ENCODE measurements around the gene USF1. TPM values are rescaled to one million over a fixed set of nuclear protein-coding genes. Genes with fewer than 3 reads are reported as not detected.
"Not testable (repeated sequence)": the region's sequence is repeated elsewhere in the genome, so short reads cannot be mapped to it uniquely, and the experiment has no call there.

USF1 gene
- total RNA-seq, 1 donor from 2014 or later = 53.2 TPM

DNA sequence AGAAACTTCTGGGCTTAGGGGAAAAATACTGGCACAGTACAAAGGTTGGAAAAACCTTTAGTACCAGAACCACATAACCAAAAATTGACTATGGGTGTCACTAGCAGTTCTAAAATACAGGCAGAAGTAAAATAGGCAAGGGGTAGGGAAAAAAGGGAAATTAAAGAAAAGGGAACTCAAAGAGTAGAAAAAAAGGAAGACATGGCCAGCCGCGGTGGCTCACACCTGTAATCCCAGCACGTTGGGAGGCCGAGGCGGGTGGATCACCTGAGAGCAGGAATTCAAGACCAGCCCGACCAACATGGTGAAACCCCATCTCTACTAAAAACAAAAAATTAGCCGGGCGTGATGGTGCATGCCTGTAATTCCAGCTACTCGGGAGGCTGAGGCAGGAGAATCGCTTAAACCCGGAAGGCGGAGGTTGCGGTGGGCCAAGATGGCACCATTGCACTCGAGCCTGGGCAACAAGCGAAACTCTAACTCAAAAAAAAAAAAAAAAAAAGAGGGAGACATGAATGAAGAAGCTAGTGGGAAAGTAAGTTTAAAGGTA lies 26.6 kb downstream of the USF1 start:
- Mint-ChIP-seq H3K4me1 (ENCODE audit: low read depth) (peaks cover 38% of the 10 kb centered on the region), H3K4me3 (ENCODE audit: low read depth) (peak overlapping the region; percentile 91)
- H3K9me3 Mint-ChIP-seq; H3K36me3 Mint-ChIP-seq (ENCODE audit: low read depth); H3K27me3 Mint-ChIP-seq (ENCODE audit: low read depth); intact Hi-C loops (cut with micrococcal nuclease); DNase-seq (ENCODE audit: low spot score); H3K27ac Mint-ChIP-seq: not testable (repeated sequence)

DNA sequence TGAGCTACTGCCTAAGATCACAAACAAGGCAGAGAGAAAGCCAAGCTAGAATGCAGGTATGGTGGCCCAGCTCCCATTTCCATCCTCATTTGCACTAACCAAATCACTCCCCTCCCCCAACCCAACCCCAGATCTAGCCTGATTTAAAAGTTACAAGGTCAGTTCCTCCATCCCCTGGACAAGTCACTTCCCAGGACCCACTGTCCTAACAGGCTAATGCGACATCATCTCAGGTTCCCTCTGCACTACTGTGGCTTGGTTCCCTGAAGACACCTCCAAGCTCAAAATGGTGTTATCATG lies 27.2 kb downstream of the USF1 start:
- Mint-ChIP-seq H3K9me3 (no peaks in the 10 kb centered on the region), H3K4me3 (ENCODE audit: low read depth) (no peak overlapping the region), H3K27me3 (ENCODE audit: low read depth) (no peaks in the 10 kb centered on the region), H3K36me3 (ENCODE audit: low read depth) (no peaks in the 10 kb centered on the region), H3K27ac (no peak overlapping the region), H3K4me1 (ENCODE audit: low read depth) (peaks cover 43% of the 10 kb centered on the region)
- no peak for DNase-seq (ENCODE audit: low spot score)
- intact Hi-C loops (cut with micrococcal nuclease) = no loop called here

DNA sequence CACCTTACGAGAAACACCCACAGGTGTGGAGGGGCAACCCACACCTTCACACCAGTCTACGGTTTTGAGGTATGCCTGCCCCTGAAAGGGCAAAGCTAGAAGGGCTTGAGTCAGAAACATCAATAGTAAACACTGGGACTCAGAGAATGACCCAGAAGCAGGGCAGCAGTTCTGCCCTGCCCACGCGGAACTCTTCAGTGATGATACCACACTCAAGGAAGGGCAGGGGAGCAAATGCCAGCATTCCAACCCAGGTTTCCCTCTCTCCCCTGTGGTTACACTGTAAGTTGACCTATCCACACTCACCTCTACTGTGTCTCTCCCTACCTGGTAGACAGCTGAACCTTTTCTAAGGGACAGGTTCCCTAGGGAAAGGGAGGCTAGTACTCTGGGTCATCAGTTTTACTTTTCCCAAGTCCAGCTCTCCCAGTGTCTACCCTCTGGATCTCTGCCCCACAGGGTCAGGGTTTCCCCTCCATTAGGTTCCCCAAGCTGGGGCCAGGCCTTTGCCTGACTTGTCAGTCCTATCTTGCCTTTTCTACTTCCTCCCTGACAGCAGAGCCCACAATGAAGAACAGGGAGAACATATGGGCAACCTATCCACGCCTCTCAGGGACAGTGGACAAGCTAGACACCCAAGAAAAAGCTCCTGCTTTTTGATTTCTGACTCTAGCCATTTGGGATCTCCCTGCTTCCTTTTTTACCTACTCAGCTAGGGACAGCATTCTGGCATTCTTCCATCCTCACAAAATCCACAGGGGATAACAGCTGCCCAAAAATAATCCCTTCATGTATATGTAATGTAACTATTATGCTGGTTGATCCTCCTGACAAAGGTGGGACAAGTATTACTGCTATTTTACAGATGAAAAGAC lies 27.8 kb downstream of the USF1 start:
- no peak overlapping the region for H3K4me3 Mint-ChIP-seq (ENCODE audit: low read depth)
- no peak for DNase-seq (ENCODE audit: low spot score)
- H3K27ac Mint-ChIP-seq = no peak overlapping the region
- intact Hi-C loops (cut with micrococcal nuclease) = no loop called here
- no peaks in the 10 kb centered on the region for H3K9me3 Mint-ChIP-seq
- no peaks in the 10 kb centered on the region for H3K36me3 Mint-ChIP-seq (ENCODE audit: low read depth)
- no peaks in the 10 kb centered on the region for H3K27me3 Mint-ChIP-seq (ENCODE audit: low read depth)
- H3K4me1 Mint-ChIP-seq (ENCODE audit: low read depth) = peaks cover 48% of the 10 kb centered on the region

DNA sequence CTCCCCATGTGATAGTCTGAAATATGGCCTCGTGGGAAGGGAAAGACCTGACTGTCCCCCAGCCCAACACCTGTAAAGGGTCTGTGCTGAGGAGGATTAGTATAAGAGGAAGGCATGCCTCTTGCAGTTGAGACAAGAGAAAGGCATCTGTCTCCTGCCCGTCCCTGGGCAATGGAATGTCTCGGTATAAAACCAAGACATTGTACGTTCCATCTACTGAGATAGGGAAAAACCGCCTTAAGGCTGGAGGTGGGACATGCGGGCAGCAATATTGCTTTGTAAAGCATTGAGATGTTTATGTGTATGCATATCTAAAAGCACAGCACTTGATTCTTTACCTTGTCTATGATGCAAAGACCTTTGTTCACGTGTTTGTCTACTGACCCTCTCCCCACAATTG lies 28.6 kb downstream of the USF1 start:
- H3K27ac Mint-ChIP-seq; H3K36me3 Mint-ChIP-seq (ENCODE audit: low read depth); H3K4me3 Mint-ChIP-seq (ENCODE audit: low read depth); H3K9me3 Mint-ChIP-seq; DNase-seq (ENCODE audit: low spot score); intact Hi-C loops (cut with micrococcal nuclease); H3K27me3 Mint-ChIP-seq (ENCODE audit: low read depth): not testable (repeated sequence)
- peaks cover 49% of the 10 kb centered on the region for H3K4me1 Mint-ChIP-seq (ENCODE audit: low read depth)

DNA sequence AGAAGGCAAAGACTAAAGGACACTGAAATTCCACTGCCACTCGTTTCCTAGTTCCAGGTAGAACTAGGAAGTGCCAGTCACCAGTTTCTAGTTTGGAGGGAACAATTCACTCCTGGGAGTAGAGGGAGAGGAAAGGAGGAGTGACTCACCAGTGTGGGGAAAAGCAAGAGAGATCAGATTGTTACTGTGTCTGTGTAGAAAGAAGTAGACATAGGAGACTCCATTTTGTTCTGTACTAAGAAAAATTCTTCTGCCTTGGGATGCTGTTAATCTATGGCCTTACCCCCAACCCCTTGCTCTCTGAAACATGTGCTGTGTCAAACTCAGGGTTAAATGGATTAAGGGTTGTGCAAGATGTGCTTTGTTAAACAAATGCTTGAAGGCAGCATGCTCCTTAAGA lies 29.1 kb downstream of the USF1 start:
- H3K4me1 Mint-ChIP-seq (ENCODE audit: low read depth) = peaks cover 51% of the 10 kb centered on the region

DNA sequence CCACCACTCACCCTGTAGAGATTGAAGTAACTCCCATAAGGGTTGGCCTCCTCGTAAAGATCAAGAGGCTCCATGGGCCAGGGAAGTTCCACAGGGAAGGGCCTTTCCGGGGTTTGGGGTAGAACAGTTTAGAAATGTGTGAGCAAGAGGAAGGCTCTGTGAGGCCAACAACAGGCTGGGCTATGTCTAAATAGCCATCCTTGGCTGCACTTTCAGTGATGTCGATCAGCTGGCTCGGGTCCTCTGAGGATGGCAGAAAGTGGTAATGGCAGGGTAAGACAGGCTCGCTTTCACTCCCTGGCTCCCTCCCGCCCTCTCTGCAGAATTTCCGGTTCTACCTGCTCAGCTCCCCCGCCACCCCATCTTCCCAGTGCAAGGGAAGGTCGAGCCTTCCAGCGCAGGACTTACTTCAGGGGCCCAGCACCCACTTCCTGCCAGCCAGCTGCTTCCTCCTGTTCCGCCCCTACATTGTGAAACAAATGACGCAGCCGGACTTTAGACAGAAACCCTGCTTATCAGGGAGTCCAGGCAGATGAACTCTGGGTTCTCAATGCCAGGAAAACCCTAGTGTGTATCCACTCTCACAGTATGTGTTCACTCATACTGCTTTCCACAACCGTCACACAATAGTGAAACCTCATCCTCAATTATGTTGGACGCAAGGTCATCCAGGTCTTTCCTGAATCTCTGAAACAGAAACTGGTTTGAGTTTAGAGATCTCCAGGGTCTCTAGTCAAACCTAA lies 32.1 kb downstream of the USF1 start:
- peak; percentile 62 for DNase-seq (ENCODE audit: low spot score)
- peak overlapping the region; percentile 96 for H3K27ac Mint-ChIP-seq
- no peaks in the 10 kb centered on the region for H3K36me3 Mint-ChIP-seq (ENCODE audit: low read depth)

More for the DNA sequence above, 29.1 kb downstream of the USF1 start:
- H3K9me3 Mint-ChIP-seq; intact Hi-C loops (cut with micrococcal nuclease); H3K4me3 Mint-ChIP-seq (ENCODE audit: low read depth); H3K36me3 Mint-ChIP-seq (ENCODE audit: low read depth); H3K27ac Mint-ChIP-seq; DNase-seq (ENCODE audit: low spot score); H3K27me3 Mint-ChIP-seq (ENCODE audit: low read depth): not testable (repeated sequence)

DNA sequence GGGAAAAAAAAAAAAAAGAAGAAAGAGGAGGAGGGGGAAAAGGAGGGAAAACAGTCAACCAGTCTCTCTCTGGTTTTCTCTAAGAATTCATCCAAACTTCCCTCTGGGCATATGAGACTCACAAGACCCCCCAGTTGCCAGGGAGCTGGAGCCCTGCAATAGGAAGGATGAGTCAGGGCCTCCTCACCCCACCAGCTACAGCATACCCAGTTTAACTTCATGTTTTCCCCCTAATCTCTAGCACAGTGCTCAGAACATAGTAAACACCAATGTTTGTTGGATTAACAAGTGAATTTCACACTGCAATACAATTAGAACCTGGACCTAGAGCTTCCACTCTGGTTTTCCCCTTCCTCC lies 32.7 kb downstream of the USF1 start:
- Mint-ChIP-seq H3K4me1 (ENCODE audit: low read depth) (peaks cover 35% of the 10 kb centered on the region), H3K27me3 (ENCODE audit: low read depth) (no peaks in the 10 kb centered on the region), H3K4me3 (ENCODE audit: low read depth) (peak overlapping the region; percentile 74), H3K27ac (peak overlapping the region; percentile 96), H3K36me3 (ENCODE audit: low read depth) (no peaks in the 10 kb centered on the region), H3K9me3 (no peaks in the 10 kb centered on the region)
- no peak for DNase-seq (ENCODE audit: low spot score)
- intact Hi-C loops (cut with micrococcal nuclease) = loop anchor here (1.0 to 5.0 kb wide), 5 partner anchors 8 to 119 kb away; partner anchors contain the start of genes DEDD, F11R, NIT1 and PFDN2

More for the DNA sequence above, 32.1 kb downstream of the USF1 start:
- Mint-ChIP-seq H3K9me3 (no peaks in the 10 kb centered on the region), H3K27me3 (ENCODE audit: low read depth) (no peaks in the 10 kb centered on the region), H3K4me3 (ENCODE audit: low read depth) (peak overlapping the region; percentile 74), H3K4me1 (ENCODE audit: low read depth) (peaks cover 37% of the 10 kb centered on the region)
- intact Hi-C loops (cut with micrococcal nuclease) = loop anchor here (1.0 to 5.0 kb wide), 5 partner anchors 8 to 119 kb away; partner anchors contain the start of genes DEDD, F11R, NIT1 and PFDN2

DNA sequence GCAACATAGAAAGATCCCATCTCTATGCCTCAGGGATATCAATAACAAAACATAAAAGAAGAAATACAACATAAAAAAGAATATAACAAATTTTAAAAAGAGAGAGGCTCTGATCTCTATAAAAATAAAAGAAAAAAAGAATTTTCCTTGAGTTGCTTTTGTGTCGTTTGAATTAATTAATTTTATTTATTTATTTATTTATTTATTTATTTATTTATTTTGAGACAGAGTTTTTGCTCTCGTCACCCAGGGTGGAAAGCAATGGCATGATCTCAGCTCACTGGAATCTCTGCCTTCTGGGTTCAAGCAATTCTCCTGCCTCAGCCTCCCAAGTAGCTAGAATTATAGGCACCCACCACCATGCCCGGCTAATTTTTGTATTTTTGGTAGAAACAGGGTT lies 33.4 kb downstream of the USF1 start:
- no peak overlapping the region for H3K4me3 Mint-ChIP-seq (ENCODE audit: low read depth)
- H3K27me3 Mint-ChIP-seq (ENCODE audit: low read depth) = no peaks in the 10 kb centered on the region
- no peak overlapping the region for H3K27ac Mint-ChIP-seq
- no peaks in the 10 kb centered on the region for H3K36me3 Mint-ChIP-seq (ENCODE audit: low read depth)
- peaks cover 35% of the 10 kb centered on the region for H3K4me1 Mint-ChIP-seq (ENCODE audit: low read depth)
- no peak for DNase-seq (ENCODE audit: low spot score)
- no peaks in the 10 kb centered on the region for H3K9me3 Mint-ChIP-seq
- intact Hi-C loops (cut with micrococcal nuclease) = loop anchor here (2.0 to 5.0 kb wide), 3 partner anchors 18 to 120 kb away; partner anchors contain the start of genes DEDD, NIT1 and PFDN2

DNA sequence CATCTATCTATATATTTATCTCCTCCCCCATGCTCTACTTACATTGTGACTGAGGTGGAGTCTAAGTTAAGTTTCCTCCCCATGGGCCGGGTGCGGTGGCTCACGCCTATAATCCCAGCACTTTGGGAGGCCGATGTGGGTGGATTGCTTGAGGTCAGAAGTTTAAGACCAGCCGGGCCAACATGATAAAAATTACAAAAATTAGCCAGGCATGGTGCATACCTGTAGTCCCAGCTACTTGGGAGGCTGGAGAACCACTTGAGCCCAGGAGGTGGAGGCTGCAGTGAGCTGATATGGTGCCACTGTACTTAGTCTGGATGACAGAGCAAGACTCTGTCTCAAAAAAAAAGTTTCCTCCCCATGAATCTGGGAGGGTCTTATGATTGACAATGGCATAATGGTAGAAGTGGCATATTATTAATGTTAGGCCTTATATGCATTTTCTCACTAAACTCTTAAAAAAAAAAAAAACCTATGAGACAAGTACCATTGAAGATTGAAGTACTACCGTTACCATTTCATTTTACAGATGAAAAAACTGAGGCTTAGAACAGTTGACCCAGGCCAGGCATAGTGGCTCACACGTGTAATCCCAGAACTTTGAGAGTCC lies 36.1 kb downstream of the USF1 start:
- H3K9me3 Mint-ChIP-seq = no peaks in the 10 kb centered on the region
- DNase-seq (ENCODE audit: low spot score) = no peak
- H3K4me1 Mint-ChIP-seq (ENCODE audit: low read depth) = peaks cover 32% of the 10 kb centered on the region
- H3K4me3 Mint-ChIP-seq (ENCODE audit: low read depth) = no peak overlapping the region
- no peak overlapping the region for H3K27ac Mint-ChIP-seq
- H3K27me3 Mint-ChIP-seq (ENCODE audit: low read depth) = no peaks in the 10 kb centered on the region
- intact Hi-C loops (cut with micrococcal nuclease) = loop anchor here (5.0 kb wide), 2 partner anchors 108 to 123 kb away; partner anchors contain the start of genes DEDD, NIT1 and PFDN2
- H3K36me3 Mint-ChIP-seq (ENCODE audit: low read depth) = no peaks in the 10 kb centered on the region

DNA sequence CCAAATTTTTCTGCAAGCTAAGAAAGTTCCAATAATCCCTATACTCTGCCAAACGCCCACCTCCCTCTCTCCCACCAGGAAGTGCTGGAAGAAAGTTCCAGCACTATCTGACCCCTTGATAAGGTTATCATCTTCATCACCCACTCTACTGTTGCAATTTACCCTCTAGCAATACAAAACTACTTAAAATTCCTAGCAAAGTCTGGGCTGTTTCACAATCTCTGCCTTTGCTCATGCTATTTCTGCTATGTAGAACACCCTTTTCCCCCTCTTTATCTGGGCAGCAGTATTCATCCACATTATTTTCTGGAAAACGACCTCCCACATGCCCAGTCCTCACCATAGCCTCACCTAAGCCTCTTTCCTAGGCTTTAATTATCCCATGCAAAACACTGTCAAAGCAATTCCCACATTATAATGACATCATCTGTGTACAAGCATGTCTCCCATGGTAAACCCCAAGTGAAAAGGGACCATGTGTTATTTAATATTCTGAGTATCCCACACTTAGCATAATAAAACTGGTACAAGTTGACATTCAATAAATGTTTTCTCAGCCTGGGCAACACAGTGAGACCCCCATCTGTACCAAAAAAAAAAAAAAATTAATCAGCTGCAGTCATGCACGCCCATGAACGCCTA lies 36.8 kb downstream of the USF1 start:
- H3K27ac Mint-ChIP-seq = peak overlapping the region; percentile 22
- no peak overlapping the region for H3K4me3 Mint-ChIP-seq (ENCODE audit: low read depth)
- H3K36me3 Mint-ChIP-seq (ENCODE audit: low read depth) = no peaks in the 10 kb centered on the region
- peaks cover 27% of the 10 kb centered on the region for H3K4me1 Mint-ChIP-seq (ENCODE audit: low read depth)
- H3K27me3 Mint-ChIP-seq (ENCODE audit: low read depth) = no peaks in the 10 kb centered on the region
- no peak for DNase-seq (ENCODE audit: low spot score)
- H3K9me3 Mint-ChIP-seq = no peaks in the 10 kb centered on the region
- intact Hi-C loops (cut with micrococcal nuclease) = no loop called here

DNA sequence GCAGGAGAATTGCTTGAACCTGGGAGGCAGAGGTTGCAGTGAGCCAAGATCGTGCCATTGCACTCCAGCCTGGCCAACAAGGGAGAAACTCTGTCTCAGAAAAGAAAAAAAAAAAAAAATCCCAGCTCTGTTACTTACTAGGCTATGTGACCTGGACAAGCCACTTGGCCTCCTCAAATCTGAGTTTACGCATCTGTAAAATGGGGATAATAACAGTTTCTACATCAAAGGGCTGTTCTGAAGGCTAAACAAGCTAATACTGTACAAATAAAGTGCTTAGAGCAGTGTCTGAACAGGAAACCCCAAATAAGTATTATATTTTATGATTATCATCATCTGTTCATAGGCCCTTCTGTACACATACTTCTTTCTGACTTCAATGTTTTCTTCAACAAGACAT lies 38.4 kb downstream of the USF1 start:
- Mint-ChIP-seq H3K36me3 (ENCODE audit: low read depth) (no peaks in the 10 kb centered on the region), H3K27me3 (ENCODE audit: low read depth) (no peaks in the 10 kb centered on the region), H3K27ac (no peak overlapping the region), H3K9me3 (no peaks in the 10 kb centered on the region), H3K4me3 (ENCODE audit: low read depth) (no peak overlapping the region), H3K4me1 (ENCODE audit: low read depth) (peaks cover 16% of the 10 kb centered on the region)
- intact Hi-C loops (cut with micrococcal nuclease) = no loop called here
- DNase-seq (ENCODE audit: low spot score) = no peak

DNA sequence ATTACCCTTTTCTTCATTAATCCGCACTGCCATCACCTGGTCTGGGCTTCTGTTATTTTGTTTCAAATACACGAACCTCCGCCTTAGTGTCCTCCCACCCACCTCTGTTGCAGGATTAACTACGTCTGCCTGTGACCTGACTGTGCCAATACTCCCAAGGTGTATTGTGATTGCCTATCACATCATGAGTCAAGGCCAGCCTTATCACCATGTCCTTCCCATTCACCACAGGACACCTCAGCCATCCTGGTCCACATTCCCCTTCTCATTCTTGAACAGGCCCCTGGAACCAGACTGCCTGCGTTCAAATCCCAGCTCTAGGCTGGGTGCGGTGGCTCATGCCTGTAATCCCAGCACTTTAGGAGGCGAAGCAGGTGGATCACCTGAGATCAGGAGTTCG lies 39.2 kb downstream of the USF1 start:
- H3K27ac Mint-ChIP-seq = no peak overlapping the region
- no peaks in the 10 kb centered on the region for H3K9me3 Mint-ChIP-seq
- no peak overlapping the region for H3K4me3 Mint-ChIP-seq (ENCODE audit: low read depth)
- H3K4me1 Mint-ChIP-seq (ENCODE audit: low read depth) = peaks cover 11% of the 10 kb centered on the region
- no peaks in the 10 kb centered on the region for H3K36me3 Mint-ChIP-seq (ENCODE audit: low read depth)
- DNase-seq (ENCODE audit: low spot score) = no peak
- intact Hi-C loops (cut with micrococcal nuclease) = no loop called here
- H3K27me3 Mint-ChIP-seq (ENCODE audit: low read depth) = no peaks in the 10 kb centered on the region
